Measurements from ENCODE around the gene HYDIN.
"Not testable (repeated sequence)": the region's sequence is repeated elsewhere in the genome, so short reads cannot be mapped to it uniquely, and the experiment has no call there.

DNA sequence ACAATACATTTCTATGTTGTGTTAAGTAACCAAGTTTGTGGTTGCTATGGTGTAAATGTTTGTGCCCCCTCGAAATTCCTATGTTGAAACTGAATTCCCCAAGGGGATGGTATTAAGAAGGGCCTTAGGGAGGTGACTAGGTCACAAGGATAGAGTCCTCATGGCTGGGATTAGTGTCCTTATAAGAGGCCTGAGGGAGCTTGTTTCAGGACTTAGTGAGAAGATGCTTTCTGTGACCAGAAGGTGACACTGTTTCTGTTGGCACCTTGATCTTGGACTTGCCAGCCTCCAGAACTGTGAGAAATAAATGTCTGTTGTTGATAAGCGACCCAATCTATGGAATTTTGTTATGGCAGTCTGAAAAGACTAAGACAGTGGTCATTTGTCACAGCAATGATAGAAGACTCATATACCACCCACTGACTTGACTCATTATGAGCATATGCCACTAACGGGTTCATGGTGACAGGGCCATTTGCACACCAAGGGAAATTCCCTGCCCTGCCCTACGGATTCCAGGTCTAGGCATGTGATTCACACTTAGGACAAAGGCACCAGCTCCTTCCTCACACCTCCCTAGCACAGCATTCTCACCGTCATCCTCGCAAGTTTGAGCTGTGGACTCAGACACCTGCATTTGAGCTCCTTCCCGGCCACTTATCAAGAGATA is 290.7 kb downstream of the HYDIN start:
- TF ChIP-seq, protein P1, sequence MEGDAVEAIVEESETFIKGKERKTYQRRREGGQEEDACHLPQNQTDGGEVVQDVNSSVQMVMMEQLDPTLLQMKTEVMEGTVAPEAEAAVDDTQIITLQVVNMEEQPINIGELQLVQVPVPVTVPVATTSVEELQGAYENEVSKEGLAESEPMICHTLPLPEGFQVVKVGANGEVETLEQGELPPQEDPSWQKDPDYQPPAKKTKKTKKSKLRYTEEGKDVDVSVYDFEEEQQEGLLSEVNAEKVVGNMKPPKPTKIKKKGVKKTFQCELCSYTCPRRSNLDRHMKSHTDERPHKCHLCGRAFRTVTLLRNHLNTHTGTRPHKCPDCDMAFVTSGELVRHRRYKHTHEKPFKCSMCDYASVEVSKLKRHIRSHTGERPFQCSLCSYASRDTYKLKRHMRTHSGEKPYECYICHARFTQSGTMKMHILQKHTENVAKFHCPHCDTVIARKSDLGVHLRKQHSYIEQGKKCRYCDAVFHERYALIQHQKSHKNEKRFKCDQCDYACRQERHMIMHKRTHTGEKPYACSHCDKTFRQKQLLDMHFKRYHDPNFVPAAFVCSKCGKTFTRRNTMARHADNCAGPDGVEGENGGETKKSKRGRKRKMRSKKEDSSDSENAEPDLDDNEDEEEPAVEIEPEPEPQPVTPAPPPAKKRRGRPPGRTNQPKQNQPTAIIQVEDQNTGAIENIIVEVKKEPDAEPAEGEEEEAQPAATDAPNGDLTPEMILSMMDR (IDR thresholded peaks at IDR 0.05; ENCODE audit: low read depth, low read length, missing input control): not testable (repeated sequence)
- TF ChIP-seq, protein P2, sequence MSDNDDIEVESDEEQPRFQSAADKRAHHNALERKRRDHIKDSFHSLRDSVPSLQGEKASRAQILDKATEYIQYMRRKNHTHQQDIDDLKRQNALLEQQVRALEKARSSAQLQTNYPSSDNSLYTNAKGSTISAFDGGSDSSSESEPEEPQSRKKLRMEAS (IDR thresholded peaks at IDR 0.05): not testable (repeated sequence)
- TF ChIP-seq, protein P3, sequence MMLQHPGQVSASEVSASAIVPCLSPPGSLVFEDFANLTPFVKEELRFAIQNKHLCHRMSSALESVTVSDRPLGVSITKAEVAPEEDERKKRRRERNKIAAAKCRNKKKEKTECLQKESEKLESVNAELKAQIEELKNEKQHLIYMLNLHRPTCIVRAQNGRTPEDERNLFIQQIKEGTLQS (IDR thresholded peaks at IDR 0.05): not testable (repeated sequence)
- TF ChIP-seq SP1 (IDR thresholded peaks at IDR 0.05); EGR1 (IDR thresholded peaks at IDR 0.05; ENCODE audit: low read depth in 2 of 2); JUND (IDR thresholded peaks at IDR 0.05); FOXA1 (IDR thresholded peaks at IDR 0.05): not testable (repeated sequence)
- TF ChIP-seq, protein P4, sequence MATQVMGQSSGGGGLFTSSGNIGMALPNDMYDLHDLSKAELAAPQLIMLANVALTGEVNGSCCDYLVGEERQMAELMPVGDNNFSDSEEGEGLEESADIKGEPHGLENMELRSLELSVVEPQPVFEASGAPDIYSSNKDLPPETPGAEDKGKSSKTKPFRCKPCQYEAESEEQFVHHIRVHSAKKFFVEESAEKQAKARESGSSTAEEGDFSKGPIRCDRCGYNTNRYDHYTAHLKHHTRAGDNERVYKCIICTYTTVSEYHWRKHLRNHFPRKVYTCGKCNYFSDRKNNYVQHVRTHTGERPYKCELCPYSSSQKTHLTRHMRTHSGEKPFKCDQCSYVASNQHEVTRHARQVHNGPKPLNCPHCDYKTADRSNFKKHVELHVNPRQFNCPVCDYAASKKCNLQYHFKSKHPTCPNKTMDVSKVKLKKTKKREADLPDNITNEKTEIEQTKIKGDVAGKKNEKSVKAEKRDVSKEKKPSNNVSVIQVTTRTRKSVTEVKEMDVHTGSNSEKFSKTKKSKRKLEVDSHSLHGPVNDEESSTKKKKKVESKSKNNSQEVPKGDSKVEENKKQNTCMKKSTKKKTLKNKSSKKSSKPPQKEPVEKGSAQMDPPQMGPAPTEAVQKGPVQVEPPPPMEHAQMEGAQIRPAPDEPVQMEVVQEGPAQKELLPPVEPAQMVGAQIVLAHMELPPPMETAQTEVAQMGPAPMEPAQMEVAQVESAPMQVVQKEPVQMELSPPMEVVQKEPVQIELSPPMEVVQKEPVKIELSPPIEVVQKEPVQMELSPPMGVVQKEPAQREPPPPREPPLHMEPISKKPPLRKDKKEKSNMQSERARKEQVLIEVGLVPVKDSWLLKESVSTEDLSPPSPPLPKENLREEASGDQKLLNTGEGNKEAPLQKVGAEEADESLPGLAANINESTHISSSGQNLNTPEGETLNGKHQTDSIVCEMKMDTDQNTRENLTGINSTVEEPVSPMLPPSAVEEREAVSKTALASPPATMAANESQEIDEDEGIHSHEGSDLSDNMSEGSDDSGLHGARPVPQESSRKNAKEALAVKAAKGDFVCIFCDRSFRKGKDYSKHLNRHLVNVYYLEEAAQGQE (IDR thresholded peaks at IDR 0.05): not testable (repeated sequence)

Data from liver (tissue), 3 donors.